NB4 (cell line): Measurements from ENCODE around the gene TRABD.

ENCODE experiments used
- CTCF ChIP-seq: IDR thresholded peaks from one replicate; pipeline ENCODE4 v1.5.1; 2012; ENCODE audit warnings: low read depth, low read length
- MAX ChIP-seq: IDR thresholded peaks from 2 replicates; pipeline ENCODE4 v1.6.1; 2011; ENCODE audit warnings: low read depth, low read length
- POLR2A ChIP-seq: IDR thresholded peaks from 2 replicates; pipeline ENCODE4 v1.6.1; 2011; ENCODE audit warnings: mild to moderate bottlenecking; ENCODE audit not compliant: insufficient read length; ENCODE audit errors: extremely low read depth

- no peak for TF ChIP-seq MAX
- TF ChIP-seq CTCF = no peak
- TF ChIP-seq POLR2A = no peak
These were observed 12.3 kb upstream of the TRABD start for GRCh38 chr22:50173311-50173982.
